Activated CD4-positive, alpha-beta memory T cell treated with anti-CD3 and anti-CD28 coated beads, Interleukin-2, amount 10 ng/mL, durations not matched to agents 7 days and 5 days (primary cell): Measurements from ENCODE around the gene ITGB7. TPM values are rescaled to one million over a fixed set of nuclear protein-coding genes. Genes with fewer than 3 reads are reported as not detected.
A peak's percentile ranks its signal among the peaks of the same experiment; 100 is the strongest.
"Not testable (repeated sequence)": the region's sequence is repeated elsewhere in the genome, so short reads cannot be mapped to it uniquely, and the experiment has no call there.

ENCODE experiments used
- CTCF ChIA-PET: fragments of 350-600 bp; sonication (Branson Sonifier 250); formaldehyde crosslinking; loops from one replicate; lab custom pipeline; 2021; ENCODE audit warnings: antibody characterized with exemption, inconsistent platforms; lab: Charles Lee
- POLR2A ChIA-PET: fragments of 350-600 bp; sonication (Branson Sonifier 250); formaldehyde crosslinking; loops from one replicate; lab custom pipeline; 2021; ENCODE audit warnings: antibody characterized with exemption; lab: Charles Lee
- DNase-seq: peaks from one replicate; pipeline ENCODE4 v3.0.0-alpha.2; 2020
- H3K27ac Mint-ChIP-seq: one replicate; pipeline ENCODE4 v1.8.0; 2021; ENCODE audit warnings: mild to moderate bottlenecking, mixed read lengths
- H3K27me3 Mint-ChIP-seq: one replicate; pipeline ENCODE4 v1.8.0; 2021; ENCODE audit warnings: mixed read lengths
- H3K36me3 Mint-ChIP-seq: one replicate; pipeline ENCODE4 v1.8.0; 2021; ENCODE audit warnings: low read depth, mixed read lengths
- H3K4me1 Mint-ChIP-seq: one replicate; pipeline ENCODE4 v1.8.0; 2021; ENCODE audit warnings: mixed read lengths
- H3K4me3 Mint-ChIP-seq: one replicate; pipeline ENCODE4 v1.8.0; 2021; ENCODE audit warnings: mild to moderate bottlenecking, mixed read lengths
- H3K9me3 Mint-ChIP-seq: one replicate; pipeline ENCODE4 v1.8.0; 2021; ENCODE audit warnings: mixed read lengths
- total RNA-seq, 2 experiments: library from RNA; stranded (reverse); gene quantifications; one replicate each; pipeline ENCODE4 v1.2.3, GENCODE V29; 2021

The ITGB7 gene
- total RNA-seq, 2 experiments from 2014 or later: 780 to 786 TPM

GRCh38 chr12:53180931-53181645 lies 26.0 kb downstream of the ITGB7 start:
- Mint-ChIP-seq H3K4me1 (peaks cover 56% of the 10 kb centered on the region), H3K36me3 (peaks cover 40% of the 10 kb centered on the region), H3K4me3 (peak overlapping the region; percentile 84), H3K27me3 (no peaks in the 10 kb centered on the region), H3K9me3 (no peaks in the 10 kb centered on the region), H3K27ac (peak overlapping the region; percentile 93)
- ChIA-PET POLR2A (interaction anchor here (0.6 to 15.2 kb wide), 28 partner anchors 8 to 1098 kb away, joined by 3 to 263 read pairs (median 6); partner anchors contain the start of genes AAAS, EIF4B, ESPL1 and ITGB7), CTCF (interaction anchor here (1.0 to 5.7 kb wide), 19 partner anchors 9 to 143 kb away, joined by 3 to 36 read pairs (median 5); partner anchors contain the start of genes AAAS, ESPL1, ITGB7 and PFDN5)
- peak; percentile 78 for DNase-seq

GRCh38 chr12:53180220-53180930 lies 26.7 kb downstream of the ITGB7 start, which contains the start of the genes CSAD and ZNF740:
TSS of gene CSAD (minus strand) at chr12:53180925. CDS start at chr12:53173470, 7,455 bp downstream.
TSS of gene ZNF740 (plus strand) at chr12:53180722. CDS start at chr12:53181984, 1,262 bp downstream.
- no peaks in the 10 kb centered on the region for H3K9me3 Mint-ChIP-seq
- H3K4me1 Mint-ChIP-seq: peaks cover 58% of the 10 kb centered on the region
- peaks cover 33% of the 10 kb centered on the region for H3K36me3 Mint-ChIP-seq
- H3K27ac Mint-ChIP-seq: peak within 1 kb of the TSS; percentile 93
- DNase-seq: peak; percentile 98
- H3K27me3 Mint-ChIP-seq: no peaks in the 10 kb centered on the region
- ChIA-PET POLR2A (interaction anchor here (1.0 to 15.2 kb wide), 23 partner anchors 8 to 321 kb away, joined by 3 to 263 read pairs (median 6); partner anchors contain the start of genes AAAS, EIF4B, ESPL1 and ITGB7), CTCF (interaction anchor here (0.7 to 5.7 kb wide), 15 partner anchors 15 to 566 kb away, joined by 3 to 36 read pairs (median 4); partner anchors contain the start of genes AAAS, ESPL1 and PFDN5)
- H3K4me3 Mint-ChIP-seq: peak within 1 kb of the TSS; percentile 84

GRCh38 chr12:53179687-53180219 lies 27.3 kb downstream of the ITGB7 start:
- no peaks in the 10 kb centered on the region for H3K9me3 Mint-ChIP-seq
- H3K4me3 Mint-ChIP-seq: peak overlapping the region; percentile 84
- CTCF ChIA-PET: interaction anchor here (0.7 to 5.7 kb wide), 15 partner anchors 15 to 566 kb away, joined by 3 to 36 read pairs (median 5); partner anchors contain the start of genes AAAS, ESPL1 and PFDN5
- peak overlapping the region; percentile 93 for H3K27ac Mint-ChIP-seq
- peaks cover 58% of the 10 kb centered on the region for H3K4me1 Mint-ChIP-seq
- peaks cover 27% of the 10 kb centered on the region for H3K36me3 Mint-ChIP-seq
- no peak for DNase-seq
- no peaks in the 10 kb centered on the region for H3K27me3 Mint-ChIP-seq
- POLR2A ChIA-PET: interaction anchor here (1.2 to 15.2 kb wide), 15 partner anchors 8 to 199 kb away, joined by 3 to 263 read pairs (median 8); partner anchors contain the start of genes AAAS, ESPL1, ITGB7 and SP1

GRCh38 chr12:53178803-53179202 lies 28.2 kb downstream of the ITGB7 start:
- Mint-ChIP-seq H3K27ac (peak overlapping the region; percentile 93), H3K4me1 (peaks cover 51% of the 10 kb centered on the region), H3K4me3 (peak overlapping the region; percentile 84), H3K36me3 (peaks cover 21% of the 10 kb centered on the region)
- CTCF ChIA-PET: interaction anchor here (1.0 to 5.7 kb wide), 5 partner anchors 18 to 143 kb away, joined by 4 to 36 read pairs (median 10); partner anchors contain the start of genes AAAS and ESPL1
- not testable (repeated sequence) for H3K27me3 Mint-ChIP-seq, H3K9me3 Mint-ChIP-seq
- POLR2A ChIA-PET: interaction anchor here (4.5 to 15.2 kb wide), 3 partner anchors 18 to 40 kb away, joined by 21 to 263 read pairs (median 33); partner anchors contain the start of gene ITGB7
- DNase-seq: peak; percentile 9

- Mint-ChIP-seq H3K4me1 (peaks cover 40% of the 10 kb centered on the region), H3K36me3 (peaks cover 14% of the 10 kb centered on the region)
- not testable (repeated sequence) for H3K27ac Mint-ChIP-seq, H3K9me3 Mint-ChIP-seq, H3K27me3 Mint-ChIP-seq, H3K4me3 Mint-ChIP-seq
- peak; percentile 7 for DNase-seq
- ChIA-PET POLR2A (interaction anchor here (0.9 to 5.5 kb wide), 2 partner anchors 17 to 29 kb away, joined by 3 to 33 read pairs; no protein-coding TSS in a partner anchor), CTCF (interaction anchor here (1.1 to 1.7 kb wide), 3 partner anchors 18 to 91 kb away, joined by 3 to 9 read pairs (median 4); partner anchors contain the start of genes ESPL1 and ITGB7)
Observed at GRCh38 chr12:53177447-53177846, 29.6 kb downstream of the ITGB7 start.

- ChIA-PET POLR2A (interaction anchor here (0.9 to 5.5 kb wide), 2 partner anchors 16 to 30 kb away, joined by 3 to 33 read pairs; no protein-coding TSS in a partner anchor), CTCF (interaction anchor here (1.1 to 1.7 kb wide), 3 partner anchors 17 to 37 kb away, joined by 3 to 9 read pairs (median 3); partner anchors contain the start of gene ITGB7)
- Mint-ChIP-seq H3K27ac (no peak overlapping the region), H3K9me3 (no peaks in the 10 kb centered on the region), H3K27me3 (no peaks in the 10 kb centered on the region), H3K4me3 (no peak overlapping the region), H3K4me1 (peaks cover 33% of the 10 kb centered on the region), H3K36me3 (peaks cover 8% of the 10 kb centered on the region)
- DNase-seq: peak; percentile 1
Observed at GRCh38 chr12:53176750-53177149, 30.3 kb downstream of the ITGB7 start.

- Mint-ChIP-seq H3K9me3 (no peaks in the 10 kb centered on the region), H3K4me1 (peaks cover 25% of the 10 kb centered on the region), H3K27ac (no peak overlapping the region), H3K36me3 (peaks cover 9% of the 10 kb centered on the region), H3K4me3 (no peak overlapping the region), H3K27me3 (no peaks in the 10 kb centered on the region)
- ChIA-PET CTCF (interaction anchor here (0.9 to 1.6 kb wide), 5 partner anchors 10 to 146 kb away, joined by 3 to 7 read pairs (median 3); partner anchors contain the start of gene AAAS), POLR2A (interaction anchor here (1.5 kb wide), 1 partner anchor 14 kb away, joined by 6 read pairs; no protein-coding TSS in a partner anchor)
- peak; percentile 16 for DNase-seq
Observed at GRCh38 chr12:53174881-53175491, 32.1 kb downstream of the ITGB7 start.

- POLR2A ChIA-PET: interaction anchor here (1.0 kb wide), 1 partner anchor 13 kb away, joined by 3 read pairs; no protein-coding TSS in a partner anchor
- CTCF ChIA-PET: interaction anchor here (0.6 kb wide), 1 partner anchor 335 kb away, joined by 3 read pairs; no protein-coding TSS in a partner anchor
- DNase-seq: peak; percentile 10
- peaks cover 9% of the 10 kb centered on the region for H3K36me3 Mint-ChIP-seq
- no peak overlapping the region for H3K4me3 Mint-ChIP-seq
- peaks cover 12% of the 10 kb centered on the region for H3K4me1 Mint-ChIP-seq
- H3K27ac Mint-ChIP-seq: no peak overlapping the region
- no peaks in the 10 kb centered on the region for H3K9me3 Mint-ChIP-seq
- no peaks in the 10 kb centered on the region for H3K27me3 Mint-ChIP-seq
Observed at GRCh38 chr12:53173085-53173715, 33.9 kb downstream of the ITGB7 start.

- peaks cover 9% of the 10 kb centered on the region for H3K36me3 Mint-ChIP-seq
- ChIA-PET POLR2A (interaction anchor here (1.4 kb wide), 1 partner anchor 8 kb away, joined by 5 read pairs; the partner anchor contains the start of genes CSAD and ZNF740), CTCF (no interaction called here)
- H3K27me3 Mint-ChIP-seq: no peaks in the 10 kb centered on the region
- peaks cover 12% of the 10 kb centered on the region for H3K4me1 Mint-ChIP-seq
- DNase-seq: peak; percentile 3
- no peak overlapping the region for H3K27ac Mint-ChIP-seq
- no peak overlapping the region for H3K4me3 Mint-ChIP-seq
- no peaks in the 10 kb centered on the region for H3K9me3 Mint-ChIP-seq
Observed at GRCh38 chr12:53172352-53172751, 34.7 kb downstream of the ITGB7 start.

- H3K4me1 Mint-ChIP-seq: peaks cover 10% of the 10 kb centered on the region
- peak; percentile 1 for DNase-seq
- H3K4me3 Mint-ChIP-seq: no peak overlapping the region
- ChIA-PET POLR2A (interaction anchor here (1.4 kb wide), 1 partner anchor 8 kb away, joined by 5 read pairs; the partner anchor contains the start of genes CSAD and ZNF740), CTCF (no interaction called here)
- H3K36me3 Mint-ChIP-seq: peaks cover 9% of the 10 kb centered on the region
- no peaks in the 10 kb centered on the region for H3K27me3 Mint-ChIP-seq
- no peak overlapping the region for H3K27ac Mint-ChIP-seq
- no peaks in the 10 kb centered on the region for H3K9me3 Mint-ChIP-seq
Observed at GRCh38 chr12:53171725-53172329, 35.2 kb downstream of the ITGB7 start.
